Tracheal epithelial cell (primary cell): ENCODE data around the gene FAM161A. TPM values are rescaled to one million over a fixed set of nuclear protein-coding genes. Genes with fewer than 3 reads are reported as not detected.

Experiments
- total RNA-seq: library from RNA; depleted of rRNA; stranded (reverse); fragments of >200 nt; gene quantifications from 2 replicates; pipeline ENCODE4 v1.2.1, GENCODE V29; 2014

Gene FAM161A
- total RNA-seq: 0.72 and 1.7 TPM in 2 replicates

GRCh38 chr2:61853847-61854563, at the start of gene FAM161A:
Gene FAM161A (minus strand): TSS chr2:61854060. CDS start chr2:61854041, 19 bp downstream.

DNA sequence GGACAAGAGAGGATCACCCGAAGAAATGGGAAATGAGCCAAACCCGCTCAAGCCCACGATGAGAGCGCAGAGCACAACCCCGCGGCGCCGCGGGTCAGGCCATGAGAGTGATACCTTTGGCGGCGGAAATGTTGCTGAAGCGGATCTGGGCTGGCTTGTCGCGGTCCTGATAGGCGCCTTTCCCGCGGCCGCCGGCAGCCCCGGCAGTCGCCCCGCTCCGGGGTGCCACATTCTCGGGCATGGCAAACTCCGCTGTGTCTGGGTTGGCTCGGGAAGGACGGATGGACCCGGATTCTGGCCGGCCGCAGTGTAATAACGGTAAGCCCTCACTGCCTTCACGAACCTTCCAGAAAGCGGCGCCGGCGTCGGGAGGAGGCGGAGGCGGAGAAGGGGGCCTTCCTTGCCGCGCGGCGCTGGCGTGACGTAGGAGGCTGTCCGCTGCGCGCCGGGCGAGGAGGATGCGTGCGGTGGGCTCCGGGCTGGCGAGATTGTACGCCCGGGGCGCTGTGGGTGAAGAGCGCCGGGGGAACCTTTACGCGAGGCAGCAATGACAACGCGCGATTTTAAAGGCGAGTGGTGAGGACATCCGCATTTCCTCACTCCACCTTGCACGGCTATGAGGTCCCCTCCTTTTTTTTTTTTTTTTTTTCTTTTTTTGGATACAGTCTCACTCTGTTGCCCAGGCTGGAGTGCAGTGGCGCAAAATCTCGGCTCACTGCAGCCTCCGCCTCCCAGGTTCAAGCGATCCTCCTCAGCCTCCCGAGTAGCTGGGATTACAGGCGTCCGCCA, 34.6 kb upstream of the FAM161A start, which contains the start of gene CCT4:
Gene CCT4 (minus strand): TSS at position 390 of the 789 bp plus-strand sequence. CDS start 149 bp downstream, at position 241.

Other genes starting within 250 kb of the FAM161A start
- gene CCT4, start 34.6 kb upstream of the FAM161A start, total RNA-seq: 224 and 227 TPM in 2 replicates
- 33.3 and 33.7 TPM in 2 replicates for gene COMMD1, start 51.6 kb upstream of the FAM161A start, total RNA-seq